RKO (cell line): ENCODE data around the gene PLAAT2.
"Not testable (repeated sequence)": the region's sequence is repeated elsewhere in the genome, so short reads cannot be mapped to it uniquely, and the experiment has no call there.

ENCODE experiments used
- DNase-seq: peaks from one replicate; pipeline ENCODE4 v3.0.0-alpha.2; 2016; ENCODE audit warnings: low spot score

PLAAT2 gene

GRCh38 chr11:63549411-63549810 is 13.8 kb downstream of the PLAAT2 start:
- no peak for DNase-seq

GRCh38 chr11:63548178-63548577 is 15.0 kb downstream of the PLAAT2 start:
- DNase-seq, result no peak

GRCh38 chr11:63547061-63547460 is 16.1 kb downstream of the PLAAT2 start:
- no peak for DNase-seq

- no peak for DNase-seq
Measured at GRCh38 chr11:63543711-63544110, 19.5 kb downstream of the PLAAT2 start.

- DNase-seq, result not testable (repeated sequence)
Measured at GRCh38 chr11:63542506-63542905, 20.7 kb downstream of the PLAAT2 start.

GRCh38 chr11:63537293-63538101 is 25.7 kb downstream of the PLAAT2 start:
- DNase-seq, result no peak

GRCh38 chr11:63536669-63537292 is 26.4 kb downstream of the PLAAT2 start, which contains the start of gene PLAAT4:
Gene PLAAT4 (plus strand): TSS chr11:63536808. CDS start chr11:63536869, 61 bp downstream.
- DNase-seq, result no peak

- DNase-seq, result no peak
Measured at GRCh38 chr11:63535734-63536133, 27.4 kb downstream of the PLAAT2 start.

- no peak for DNase-seq
Measured at GRCh38 chr11:63534895-63535461, 28.2 kb downstream of the PLAAT2 start.

GRCh38 chr11:63534076-63534475 is 29.1 kb downstream of the PLAAT2 start:
- DNase-seq, result no peak

GRCh38 chr11:63532799-63533475 is 30.2 kb downstream of the PLAAT2 start:
- DNase-seq, result no peak

GRCh38 chr11:63532117-63532516 is 31.1 kb downstream of the PLAAT2 start:
- no peak for DNase-seq

GRCh38 chr11:63531074-63531792 is 31.9 kb downstream of the PLAAT2 start:
- DNase-seq, result peak; percentile 29

- DNase-seq, result no peak
Measured at GRCh38 chr11:63530021-63530420, 33.2 kb downstream of the PLAAT2 start.

GRCh38 chr11:63529373-63529772 is 33.8 kb downstream of the PLAAT2 start:
- not testable (repeated sequence) for DNase-seq

GRCh38 chr11:63528729-63529278 is 34.4 kb downstream of the PLAAT2 start:
- not testable (repeated sequence) for DNase-seq

- DNase-seq, result not testable (repeated sequence)
Measured at GRCh38 chr11:63528156-63528555, 35.0 kb downstream of the PLAAT2 start.

- DNase-seq, result no peak
Measured at GRCh38 chr11:63527667-63528066, 35.5 kb downstream of the PLAAT2 start.

GRCh38 chr11:63523151-63523550 is 40.0 kb downstream of the PLAAT2 start:
- no peak for DNase-seq

- DNase-seq, result no peak
Measured at GRCh38 chr11:63521896-63522295, 41.3 kb downstream of the PLAAT2 start.

- no peak for DNase-seq
Measured at GRCh38 chr11:63520606-63521170, 42.5 kb downstream of the PLAAT2 start.
